Stimulated activated CD8-positive, alpha-beta memory T cell treated with anti-CD3 and anti-CD28 coated beads, Interleukin-4, amount 100 ng/mL, for 4 hours (primary cell): ENCODE data around the gene TAS2R41.

Experiments used
- DNase-seq, 2 donors: peaks; one replicate each; pipeline ENCODE4 v3.0.0-alpha.2; 2020; ENCODE audit warnings: low read depth in 2 of 2, low spot score in 1 of 2

TAS2R41 gene

GRCh38 chr7:143477501-143478150 is at the start of gene TAS2R41:
Gene TAS2R41, plus strand, starts transcription at chr7:143477873. Its CDS starts 0 bp downstream, at chr7:143477873.
- no peak for DNase-seq

GRCh38 chr7:143429770-143430698 is 47.6 kb upstream of the TAS2R41 start:
- DNase-seq = no peak

DNA sequence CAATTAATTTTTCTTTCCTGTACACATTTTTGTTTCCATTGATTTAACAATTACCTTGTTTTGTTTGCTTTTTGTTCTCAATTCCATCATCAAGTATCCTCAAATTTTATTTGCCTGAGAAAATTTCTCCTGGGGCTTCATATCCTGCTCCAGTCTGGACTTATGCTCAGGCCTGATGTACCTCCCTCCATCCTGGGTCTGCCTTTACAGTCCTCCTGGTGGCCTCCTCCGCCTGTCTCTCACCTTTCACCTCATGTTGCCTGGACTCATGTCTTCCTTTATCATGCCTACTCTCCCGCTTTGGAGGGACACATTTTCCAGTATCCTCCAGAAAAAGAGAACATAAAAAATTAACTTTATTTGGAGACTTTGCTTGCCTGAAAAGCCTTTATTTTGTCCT is 46.6 kb upstream of the TAS2R41 start:
- no peak for DNase-seq

DNA sequence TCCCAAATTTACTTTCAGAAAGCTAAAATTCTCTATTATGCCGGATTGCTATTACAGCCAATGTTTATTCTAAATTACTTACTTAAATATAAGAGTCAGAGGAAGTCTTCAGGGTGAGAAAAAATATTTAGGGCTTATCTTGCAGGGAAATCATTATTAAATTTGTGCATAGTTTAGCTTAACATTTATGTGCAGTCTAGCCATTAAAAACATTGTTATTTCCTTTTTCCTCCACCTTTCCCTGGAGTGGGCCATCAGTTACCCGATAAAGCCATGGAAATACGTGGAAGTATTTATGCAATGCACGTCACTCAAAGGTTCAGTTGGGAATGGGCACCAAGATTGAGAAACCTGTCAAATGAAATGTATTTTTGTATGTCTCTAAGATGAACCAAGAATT is 43.9 kb upstream of the TAS2R41 start:
- no peak for DNase-seq

DNA sequence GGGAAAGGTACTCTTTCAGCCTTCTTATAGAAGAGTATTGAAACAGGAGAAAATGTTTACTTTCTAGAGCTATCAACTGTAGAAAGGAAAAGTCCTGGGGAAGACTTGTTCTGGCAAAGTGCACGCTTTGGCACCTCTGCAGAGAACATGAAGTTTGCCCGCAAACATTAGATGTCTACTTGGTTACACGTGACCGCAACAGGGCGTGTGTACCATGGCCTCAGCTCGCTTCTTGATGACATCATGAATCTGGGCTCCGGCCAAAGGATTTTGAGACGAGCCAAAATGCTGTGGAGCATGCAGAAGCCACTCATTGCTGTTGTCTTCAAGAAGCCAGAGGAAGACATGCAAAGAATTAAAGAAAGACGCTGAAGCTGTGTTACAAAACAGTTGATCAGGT is 43.0 kb upstream of the TAS2R41 start:
- no peak for DNase-seq

- DNase-seq = no peak
These were observed 42.4 kb upstream of the TAS2R41 start for GRCh38 chr7:143435266-143435665.

DNA sequence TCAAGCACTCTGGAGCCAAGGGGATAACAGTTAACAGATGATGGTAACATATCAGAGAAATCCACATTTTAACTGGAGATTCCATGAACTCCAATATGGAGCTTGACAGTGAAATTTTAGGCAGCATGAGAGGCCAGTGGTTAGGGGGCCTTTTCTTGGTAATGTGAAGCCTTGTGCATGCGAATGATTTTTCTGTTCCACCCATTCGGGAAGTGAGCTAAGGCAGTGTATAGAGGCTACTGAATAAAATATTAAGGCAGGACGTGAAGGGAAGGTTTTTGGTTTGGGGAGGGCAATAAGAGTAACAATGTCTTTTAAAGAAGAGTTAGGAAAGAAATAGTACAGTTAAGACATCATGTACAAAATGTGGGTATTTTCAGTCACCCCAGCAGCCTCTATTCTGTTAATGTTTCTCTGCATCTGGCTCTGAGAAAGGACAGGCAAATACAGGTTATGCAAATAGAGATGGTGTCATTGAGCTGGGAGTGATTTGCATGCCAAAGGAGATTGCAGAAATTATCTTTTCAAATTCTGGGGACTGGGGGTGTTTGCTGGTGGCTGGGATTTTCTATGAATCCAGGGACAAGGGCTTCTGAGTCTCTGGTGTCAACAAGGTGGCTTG is 41.2 kb upstream of the TAS2R41 start:
- DNase-seq = no peak

- no peak for DNase-seq
These were observed 40.1 kb upstream of the TAS2R41 start for GRCh38 chr7:143437578-143437977.

GRCh38 chr7:143439866-143440265 is 37.8 kb upstream of the TAS2R41 start:
- no peak for DNase-seq

- DNase-seq = no peak
These were observed 34.5 kb upstream of the TAS2R41 start, which contains the start of gene TAS2R60 for GRCh38 chr7:143443153-143443552. Gene TAS2R60, plus strand, starts transcription at chr7:143443453. Its CDS starts 0 bp downstream, at chr7:143443453.

- DNase-seq = no peak
These were observed 33.5 kb upstream of the TAS2R41 start for GRCh38 chr7:143444063-143444782.

DNA sequence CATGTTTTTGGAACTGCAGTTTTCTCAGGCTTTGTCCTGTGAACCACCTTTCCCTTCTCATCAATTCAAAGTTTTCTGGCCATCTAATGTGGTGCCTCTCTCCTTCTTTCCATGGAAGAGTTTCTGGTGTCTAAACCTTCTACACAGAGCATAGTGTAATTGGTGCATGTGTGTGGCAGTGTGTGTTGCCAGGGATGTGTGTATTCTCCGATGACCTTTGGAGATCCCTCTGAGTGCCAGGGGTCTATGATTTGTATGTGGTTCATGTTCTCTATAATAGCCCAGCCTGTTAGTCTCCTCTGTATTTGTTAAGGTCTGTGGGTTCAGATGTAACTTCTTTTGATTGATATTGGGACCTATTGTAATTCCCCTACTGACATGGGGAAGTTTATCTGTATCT is 32.9 kb upstream of the TAS2R41 start:
- no peak for DNase-seq

GRCh38 chr7:143447466-143447865 is 30.2 kb upstream of the TAS2R41 start:
- DNase-seq = no peak

DNA sequence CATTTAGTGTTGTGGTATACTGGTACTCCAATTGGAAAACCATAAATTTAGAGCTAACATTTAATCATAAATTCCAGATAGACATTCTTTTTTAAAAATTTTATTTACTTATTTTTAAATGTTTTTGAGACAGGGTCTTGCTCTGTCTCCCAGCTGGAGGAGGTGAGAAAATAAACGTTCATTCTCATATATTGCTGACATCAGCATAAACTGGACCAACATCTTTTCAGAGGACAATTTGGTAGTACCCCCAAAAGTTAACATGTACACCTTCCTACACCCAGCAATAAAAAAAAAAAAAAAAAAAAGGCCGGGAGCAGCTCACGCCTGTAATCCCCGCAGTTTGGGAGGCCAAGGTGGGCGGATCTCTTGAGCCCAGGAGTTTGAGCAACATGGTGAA is 29.2 kb upstream of the TAS2R41 start:
- no peak for DNase-seq

- DNase-seq = no peak
These were observed 27.9 kb upstream of the TAS2R41 start for GRCh38 chr7:143449793-143450192.

DNA sequence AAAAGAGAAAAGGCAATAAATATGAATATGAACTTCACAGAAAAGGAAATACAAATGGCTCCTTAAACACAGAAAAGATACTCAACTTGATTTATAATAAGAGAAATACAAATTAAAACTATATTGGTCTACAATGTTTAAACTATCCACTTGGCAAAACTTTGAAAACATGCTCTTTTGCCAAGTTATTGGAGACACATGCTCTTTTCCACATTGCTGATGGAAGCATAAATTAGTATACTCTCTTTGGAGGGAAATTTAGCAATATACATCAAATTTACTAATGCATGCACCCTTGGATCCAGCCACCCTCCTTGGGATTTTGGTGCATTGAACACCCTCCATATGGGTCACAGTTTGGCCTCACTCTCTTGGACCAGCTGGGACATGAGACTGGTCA is 26.6 kb upstream of the TAS2R41 start:
- DNase-seq = no peak

GRCh38 chr7:143451746-143452145 is 25.9 kb upstream of the TAS2R41 start:
- DNase-seq = no peak

- DNase-seq = no peak
These were observed 25.2 kb upstream of the TAS2R41 start for GRCh38 chr7:143452495-143452894.

- no peak for DNase-seq
These were observed 23.5 kb upstream of the TAS2R41 start for GRCh38 chr7:143454091-143454680.

- DNase-seq = no peak
These were observed 22.2 kb upstream of the TAS2R41 start for GRCh38 chr7:143455491-143455890.

GRCh38 chr7:143455942-143456341 is 21.7 kb upstream of the TAS2R41 start:
- no peak for DNase-seq
